ENCODE measurements around the gene NRCAM.

- TF ChIP-seq CTCF (IDR thresholded peaks at IDR 0.05; ENCODE audit: insufficient read depth, low read depth, low read length) (no peak), EZH2 (IDR thresholded peaks at IDR 0.05; ENCODE audit: insufficient read depth, low read length) (no peak)
These were observed 126.7 kb downstream of the NRCAM start for GRCh38 chr7:108329514-108329913.
